Measurements from ENCODE around the gene PRR3. TPM values are rescaled to one million over a fixed set of nuclear protein-coding genes. Genes with fewer than 3 reads are reported as not detected.

The PRR3 gene
- total and polyA plus RNA-seq, 4 donors: 2.1 to 3.2 (median 2.4) TPM

DNA sequence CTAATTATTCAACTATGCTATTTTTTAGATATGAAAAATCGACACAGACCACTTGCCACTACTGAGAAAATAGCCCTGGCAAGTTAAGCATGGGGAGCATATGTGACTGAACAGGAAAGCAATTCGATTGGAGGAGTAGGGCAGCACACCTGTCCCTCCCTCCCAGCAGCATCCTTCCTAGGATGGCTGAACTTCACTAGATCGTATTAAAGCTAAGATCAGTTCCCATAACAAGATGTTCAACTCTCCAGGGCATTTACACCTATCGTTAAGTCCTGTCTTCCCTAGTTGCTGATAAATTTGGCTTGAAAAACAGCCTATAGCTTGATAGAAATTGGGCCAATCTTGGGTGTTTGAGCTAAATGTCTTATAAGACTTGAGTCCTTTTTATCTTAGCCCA is 53.0 kb downstream of the PRR3 start:
- peaks cover 15 to 45% (median 36%) of the 10 kb centered on the region in 4 donors for H3K36me3 ChIP-seq (ENCODE audit: control insufficient read depth in 4 of 4, insufficient read depth in 3 of 4, low read depth in 1 of 4, low read length in 3 of 4)
- no peak overlapping the region for H3K4me3 ChIP-seq (ENCODE audit: low read depth in 1 of 3, low read length in 3 of 3)
- no peaks in the 10 kb centered on the region for H3K27me3 ChIP-seq (ENCODE audit: control insufficient read depth in 4 of 4, insufficient read depth in 4 of 4, low read length in 3 of 4)
- TF ChIP-seq, protein P1, sequence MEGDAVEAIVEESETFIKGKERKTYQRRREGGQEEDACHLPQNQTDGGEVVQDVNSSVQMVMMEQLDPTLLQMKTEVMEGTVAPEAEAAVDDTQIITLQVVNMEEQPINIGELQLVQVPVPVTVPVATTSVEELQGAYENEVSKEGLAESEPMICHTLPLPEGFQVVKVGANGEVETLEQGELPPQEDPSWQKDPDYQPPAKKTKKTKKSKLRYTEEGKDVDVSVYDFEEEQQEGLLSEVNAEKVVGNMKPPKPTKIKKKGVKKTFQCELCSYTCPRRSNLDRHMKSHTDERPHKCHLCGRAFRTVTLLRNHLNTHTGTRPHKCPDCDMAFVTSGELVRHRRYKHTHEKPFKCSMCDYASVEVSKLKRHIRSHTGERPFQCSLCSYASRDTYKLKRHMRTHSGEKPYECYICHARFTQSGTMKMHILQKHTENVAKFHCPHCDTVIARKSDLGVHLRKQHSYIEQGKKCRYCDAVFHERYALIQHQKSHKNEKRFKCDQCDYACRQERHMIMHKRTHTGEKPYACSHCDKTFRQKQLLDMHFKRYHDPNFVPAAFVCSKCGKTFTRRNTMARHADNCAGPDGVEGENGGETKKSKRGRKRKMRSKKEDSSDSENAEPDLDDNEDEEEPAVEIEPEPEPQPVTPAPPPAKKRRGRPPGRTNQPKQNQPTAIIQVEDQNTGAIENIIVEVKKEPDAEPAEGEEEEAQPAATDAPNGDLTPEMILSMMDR (IDR thresholded peaks at IDR 0.05; ENCODE audit: low read depth, low read length, missing input control): no peak
- TF ChIP-seq JUND (IDR thresholded peaks at IDR 0.05): no peak
- TF ChIP-seq, protein P2, sequence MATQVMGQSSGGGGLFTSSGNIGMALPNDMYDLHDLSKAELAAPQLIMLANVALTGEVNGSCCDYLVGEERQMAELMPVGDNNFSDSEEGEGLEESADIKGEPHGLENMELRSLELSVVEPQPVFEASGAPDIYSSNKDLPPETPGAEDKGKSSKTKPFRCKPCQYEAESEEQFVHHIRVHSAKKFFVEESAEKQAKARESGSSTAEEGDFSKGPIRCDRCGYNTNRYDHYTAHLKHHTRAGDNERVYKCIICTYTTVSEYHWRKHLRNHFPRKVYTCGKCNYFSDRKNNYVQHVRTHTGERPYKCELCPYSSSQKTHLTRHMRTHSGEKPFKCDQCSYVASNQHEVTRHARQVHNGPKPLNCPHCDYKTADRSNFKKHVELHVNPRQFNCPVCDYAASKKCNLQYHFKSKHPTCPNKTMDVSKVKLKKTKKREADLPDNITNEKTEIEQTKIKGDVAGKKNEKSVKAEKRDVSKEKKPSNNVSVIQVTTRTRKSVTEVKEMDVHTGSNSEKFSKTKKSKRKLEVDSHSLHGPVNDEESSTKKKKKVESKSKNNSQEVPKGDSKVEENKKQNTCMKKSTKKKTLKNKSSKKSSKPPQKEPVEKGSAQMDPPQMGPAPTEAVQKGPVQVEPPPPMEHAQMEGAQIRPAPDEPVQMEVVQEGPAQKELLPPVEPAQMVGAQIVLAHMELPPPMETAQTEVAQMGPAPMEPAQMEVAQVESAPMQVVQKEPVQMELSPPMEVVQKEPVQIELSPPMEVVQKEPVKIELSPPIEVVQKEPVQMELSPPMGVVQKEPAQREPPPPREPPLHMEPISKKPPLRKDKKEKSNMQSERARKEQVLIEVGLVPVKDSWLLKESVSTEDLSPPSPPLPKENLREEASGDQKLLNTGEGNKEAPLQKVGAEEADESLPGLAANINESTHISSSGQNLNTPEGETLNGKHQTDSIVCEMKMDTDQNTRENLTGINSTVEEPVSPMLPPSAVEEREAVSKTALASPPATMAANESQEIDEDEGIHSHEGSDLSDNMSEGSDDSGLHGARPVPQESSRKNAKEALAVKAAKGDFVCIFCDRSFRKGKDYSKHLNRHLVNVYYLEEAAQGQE (IDR thresholded peaks at IDR 0.05): no peak
- no peak for TF ChIP-seq SP1 (IDR thresholded peaks at IDR 0.05)
- TF ChIP-seq, protein P3, sequence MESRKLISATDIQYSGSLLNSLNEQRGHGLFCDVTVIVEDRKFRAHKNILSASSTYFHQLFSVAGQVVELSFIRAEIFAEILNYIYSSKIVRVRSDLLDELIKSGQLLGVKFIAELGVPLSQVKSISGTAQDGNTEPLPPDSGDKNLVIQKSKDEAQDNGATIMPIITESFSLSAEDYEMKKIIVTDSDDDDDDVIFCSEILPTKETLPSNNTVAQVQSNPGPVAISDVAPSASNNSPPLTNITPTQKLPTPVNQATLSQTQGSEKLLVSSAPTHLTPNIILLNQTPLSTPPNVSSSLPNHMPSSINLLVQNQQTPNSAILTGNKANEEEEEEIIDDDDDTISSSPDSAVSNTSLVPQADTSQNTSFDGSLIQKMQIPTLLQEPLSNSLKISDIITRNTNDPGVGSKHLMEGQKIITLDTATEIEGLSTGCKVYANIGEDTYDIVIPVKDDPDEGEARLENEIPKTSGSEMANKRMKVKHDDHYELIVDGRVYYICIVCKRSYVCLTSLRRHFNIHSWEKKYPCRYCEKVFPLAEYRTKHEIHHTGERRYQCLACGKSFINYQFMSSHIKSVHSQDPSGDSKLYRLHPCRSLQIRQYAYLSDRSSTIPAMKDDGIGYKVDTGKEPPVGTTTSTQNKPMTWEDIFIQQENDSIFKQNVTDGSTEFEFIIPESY (IDR thresholded peaks at IDR 0.05): no peak
- no peak for TF ChIP-seq HNF4A (conservative IDR thresholded peaks at IDR 0.05)
- no peak for TF ChIP-seq TAF1 (conservative IDR thresholded peaks at IDR 0.05)
- no peak for TF ChIP-seq RXRA (IDR thresholded peaks at IDR 0.05)
- TF ChIP-seq, protein P4, sequence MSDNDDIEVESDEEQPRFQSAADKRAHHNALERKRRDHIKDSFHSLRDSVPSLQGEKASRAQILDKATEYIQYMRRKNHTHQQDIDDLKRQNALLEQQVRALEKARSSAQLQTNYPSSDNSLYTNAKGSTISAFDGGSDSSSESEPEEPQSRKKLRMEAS (IDR thresholded peaks at IDR 0.05): no peak
- TF ChIP-seq, protein P5, sequence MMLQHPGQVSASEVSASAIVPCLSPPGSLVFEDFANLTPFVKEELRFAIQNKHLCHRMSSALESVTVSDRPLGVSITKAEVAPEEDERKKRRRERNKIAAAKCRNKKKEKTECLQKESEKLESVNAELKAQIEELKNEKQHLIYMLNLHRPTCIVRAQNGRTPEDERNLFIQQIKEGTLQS (IDR thresholded peaks at IDR 0.05): no peak
- TF ChIP-seq FOXA1 (IDR thresholded peaks at IDR 0.05): no peak
- TF ChIP-seq EGR1 (IDR thresholded peaks at IDR 0.05; ENCODE audit: low read depth in 2 of 2): no peak
- TF ChIP-seq GABPA (IDR thresholded peaks at IDR 0.05 in 1 of 2, conservative IDR thresholded peaks at IDR 0.05 in 1 of 2): no peak
- no peak for TF ChIP-seq HNF4G (IDR thresholded peaks at IDR 0.05)
- TF ChIP-seq RAD21 (IDR thresholded peaks at IDR 0.05): no peak
- no peak for TF ChIP-seq NR2F2 (IDR thresholded peaks at IDR 0.05)
- TF ChIP-seq YY1 (IDR thresholded peaks at IDR 0.05): no peak
- DNase-seq (ENCODE audit: low spot score): no peak
- WGBS: 87% methylated on average over 4 of the region's 4 CpGs
- peaks cover 2 to 23% (median 7%) of the 10 kb centered on the region in 4 donors for H3K4me1 ChIP-seq (ENCODE audit: control insufficient read depth in 4 of 4, insufficient read depth in 4 of 4, low read length in 3 of 4)
- H3K9ac ChIP-seq (ENCODE audit: low read depth in 1 of 2, low read length in 2 of 2): no peak overlapping the region
- H3K9me3 ChIP-seq (ENCODE audit: control insufficient read depth in 4 of 4, low read length in 3 of 4): no peaks in the 10 kb centered on the region
- H3K27ac ChIP-seq (ENCODE audit: low read depth in 1 of 2, low read length in 2 of 2): no peak overlapping the region
